HAP-1 (cell line): ENCODE data around the gene GAA.
"Not testable (repeated sequence)": the region's sequence is repeated elsewhere in the genome, so short reads cannot be mapped to it uniquely, and the experiment has no call there.

Source experiments
- DNase-seq, 2 experiments: peaks; one replicate each; pipeline ENCODE4 v3.0.0-alpha.2; 2016 to 2020; ENCODE audit warnings: low spot score in 2 of 2
- H3K27me3 ChIP-seq: fragments of 250-450 bp; sonication (Bioruptor Pico); 2 replicates; pipeline ENCODE4 v1.5.1; 2020; ENCODE audit warnings: low read depth, mild to moderate bottlenecking, moderate library complexity
- H3K36me3 ChIP-seq: fragments of 250-450 bp; sonication (Bioruptor Pico); replicated peaks from 2 replicates; pipeline ENCODE4 v1.5.1; 2020; ENCODE audit warnings: mild to moderate bottlenecking
- H3K4me1 ChIP-seq: fragments of 250-450 bp; sonication (Bioruptor Pico); 2 replicates; pipeline ENCODE4 v1.5.1; 2020; ENCODE audit warnings: mild to moderate bottlenecking
- H3K4me3 ChIP-seq: fragments of 250-450 bp; sonication (Bioruptor Pico); 2 replicates; pipeline ENCODE4 v1.5.1; 2020; ENCODE audit warnings: mild to moderate bottlenecking, moderate library complexity
- H3K9me3 ChIP-seq: fragments of 250-450 bp; sonication (Bioruptor Pico); 2 replicates; pipeline ENCODE4 v1.5.1; 2020; ENCODE audit warnings: mild to moderate bottlenecking, moderate library complexity
- in situ Hi-C: fragments of 300-500 bp; cut with MboI; formaldehyde crosslinking; loops from 3 replicates; pipeline ENCODE4 v1.14.3; 2020; ENCODE audit warnings: low sequenced_read_pairs, inconsistent platforms, mixed read lengths

GAA gene

GRCh38 chr17:80145076-80146075, 44.0 kb downstream of the GAA start:
- no peak for DNase-seq
- H3K4me3 ChIP-seq, result peak overlapping the region; percentile 91
- in situ Hi-C loops, result no loop called here
- peaks cover 17% of the 10 kb centered on the region for H3K4me1 ChIP-seq
- H3K27me3 ChIP-seq, result no peaks in the 10 kb centered on the region
- H3K36me3 ChIP-seq, result peaks cover 46% of the 10 kb centered on the region
- peaks cover 3% of the 10 kb centered on the region for H3K9me3 ChIP-seq

DNA sequence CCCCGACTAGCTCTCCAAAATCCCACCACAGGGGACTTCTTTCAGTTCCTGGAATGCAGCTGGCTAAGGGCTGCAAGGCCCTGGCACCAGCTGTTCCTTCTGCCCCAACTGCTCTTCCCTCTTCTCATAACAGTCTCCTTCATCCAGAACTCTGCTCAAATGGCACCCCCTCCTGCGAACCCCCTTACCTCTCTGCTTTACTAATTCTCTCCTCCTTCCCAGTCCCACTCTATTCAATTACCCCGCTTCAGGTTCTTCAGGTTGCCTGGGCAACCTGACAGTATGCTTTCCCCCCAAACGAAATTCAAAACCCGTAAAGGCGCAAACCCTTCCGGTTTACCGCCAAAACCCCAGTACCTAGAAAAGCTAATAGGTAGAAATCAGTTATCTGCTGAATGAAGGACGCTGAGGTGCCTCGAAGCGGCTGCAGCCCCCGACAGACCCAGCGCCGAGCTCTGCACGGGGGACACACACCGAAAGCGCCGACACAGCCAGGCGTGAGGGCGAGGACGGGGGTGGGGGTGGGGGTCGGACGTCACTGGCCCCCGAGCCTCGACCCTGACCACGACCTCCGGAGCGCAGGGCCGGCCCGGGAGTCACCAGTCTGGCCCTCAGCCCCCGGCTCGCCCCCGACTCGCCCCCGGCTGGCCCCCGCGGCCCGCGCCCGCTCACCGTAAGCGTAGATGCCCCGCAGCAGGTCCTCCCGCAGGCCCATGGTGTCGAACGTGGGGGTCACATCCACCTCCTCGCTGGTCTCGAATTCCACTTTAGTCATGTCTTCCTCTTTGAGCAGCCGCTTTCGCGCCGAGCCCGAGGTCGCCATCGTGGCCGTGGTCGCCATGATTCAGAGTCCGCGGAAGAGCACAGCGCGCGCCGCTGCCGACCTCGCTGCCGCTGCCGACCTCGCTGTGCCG, 45.0 kb downstream of the GAA start:
- DNase-seq, result peak in 1 of 2 experiments; percentile 15
- H3K4me1 ChIP-seq, result peaks cover 17% of the 10 kb centered on the region
- peaks cover 3% of the 10 kb centered on the region for H3K9me3 ChIP-seq
- H3K27me3 ChIP-seq, result no peaks in the 10 kb centered on the region
- peak overlapping the region; percentile 91 for H3K4me3 ChIP-seq
- H3K36me3 ChIP-seq, result peaks cover 37% of the 10 kb centered on the region
- in situ Hi-C loops, result no loop called here

DNA sequence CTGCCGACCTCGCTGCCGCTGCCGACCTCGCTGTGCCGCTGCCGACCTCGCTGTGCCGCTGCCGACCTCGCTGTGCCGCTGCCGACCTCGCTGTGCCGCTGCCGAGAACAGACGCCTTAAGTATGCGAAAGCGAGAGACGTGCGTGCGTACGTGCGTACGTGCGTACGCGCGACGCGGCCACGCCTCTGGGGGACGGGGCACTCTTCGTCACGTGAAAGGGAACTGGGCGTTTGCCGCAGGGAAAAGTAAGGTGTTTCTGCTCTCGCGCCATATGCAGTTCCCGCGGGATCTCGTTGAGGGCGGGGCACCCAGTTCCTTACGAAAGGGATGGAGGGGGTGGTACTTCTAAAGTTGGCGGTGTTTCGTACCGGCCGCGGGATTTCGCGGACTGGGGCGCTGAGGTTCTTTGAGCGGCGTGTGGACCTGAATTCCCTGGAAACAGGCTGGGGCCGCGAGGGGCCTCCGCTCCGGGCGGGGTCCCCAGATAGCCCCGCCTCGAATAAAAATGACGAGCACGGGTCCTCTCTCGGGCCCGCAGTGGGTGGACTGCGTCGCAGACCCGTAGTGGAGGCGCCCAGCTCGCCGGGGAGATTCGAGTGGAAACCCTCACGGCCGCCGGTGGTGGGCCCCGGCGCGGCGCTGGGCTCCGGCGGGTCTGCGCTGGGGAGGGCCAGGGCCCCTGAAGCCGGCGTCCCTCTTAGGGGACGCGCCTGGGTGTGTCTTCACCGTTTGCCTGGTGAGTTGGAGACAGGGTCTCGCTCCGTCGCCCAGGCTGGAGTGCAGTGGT, 45.8 kb downstream of the GAA start, which contains the start of gene EIF4A3:
Gene EIF4A3, minus strand, starts transcription at position 94 of the 788 bp plus-strand sequence. CDS start 167 bp downstream, outside the sequence.
- in situ Hi-C loops, result no loop called here
- peak; percentile 98 to 99 for DNase-seq
- peak within 1 kb of the TSS; percentile 91 for H3K4me3 ChIP-seq

GRCh38 chr17:80151333-80151732, 50.0 kb downstream of the GAA start:
- Histone ChIP-seq H3K9me3 (peaks cover 13% of the 10 kb centered on the region), H3K4me3 (no peak overlapping the region), H3K36me3 (no peaks in the 10 kb centered on the region; the same call in 1 of the 2 replicates), H3K27me3 (no peaks in the 10 kb centered on the region), H3K4me1 (peaks cover 20% of the 10 kb centered on the region)
- in situ Hi-C loops, result no loop called here
- no peak for DNase-seq

More for the DNA sequence above, 45.8 kb downstream of the GAA start, which contains the start of gene EIF4A3:
- H3K4me1 ChIP-seq, result peaks cover 17% of the 10 kb centered on the region
- peaks cover 3% of the 10 kb centered on the region for H3K9me3 ChIP-seq
- no peaks in the 10 kb centered on the region for H3K27me3 ChIP-seq
- H3K36me3 ChIP-seq, result peaks cover 29% of the 10 kb centered on the region

GRCh38 chr17:80152081-80152702, 50.8 kb downstream of the GAA start:
- in situ Hi-C loops, result no loop called here
- Histone ChIP-seq H3K4me1 (peaks cover 20% of the 10 kb centered on the region), H3K36me3 (no peaks in the 10 kb centered on the region), H3K4me3 (no peak overlapping the region), H3K9me3 (peaks cover 15% of the 10 kb centered on the region), H3K27me3 (no peaks in the 10 kb centered on the region)
- no peak for DNase-seq

DNA sequence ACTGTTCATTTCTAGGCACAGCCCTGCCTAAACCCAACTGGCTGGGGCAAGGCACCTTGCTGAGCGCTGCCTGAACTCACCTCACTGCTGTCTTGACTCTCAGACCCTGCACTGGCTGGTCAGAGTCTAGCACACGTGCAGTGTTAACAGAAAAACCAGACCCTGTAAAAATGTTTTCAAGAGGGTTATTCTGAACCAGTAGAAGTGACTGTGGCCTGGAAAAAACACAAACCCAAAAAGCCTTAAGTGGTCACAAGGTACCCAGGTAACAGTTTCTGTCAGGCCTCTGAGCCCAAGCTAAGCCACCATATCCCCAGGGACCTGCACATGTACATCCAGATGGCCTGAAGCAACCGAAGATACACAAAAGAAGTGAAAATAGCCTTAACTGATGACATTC, 51.6 kb downstream of the GAA start:
- peaks cover 14% of the 10 kb centered on the region for H3K9me3 ChIP-seq
- in situ Hi-C loops, result no loop called here

DNA sequence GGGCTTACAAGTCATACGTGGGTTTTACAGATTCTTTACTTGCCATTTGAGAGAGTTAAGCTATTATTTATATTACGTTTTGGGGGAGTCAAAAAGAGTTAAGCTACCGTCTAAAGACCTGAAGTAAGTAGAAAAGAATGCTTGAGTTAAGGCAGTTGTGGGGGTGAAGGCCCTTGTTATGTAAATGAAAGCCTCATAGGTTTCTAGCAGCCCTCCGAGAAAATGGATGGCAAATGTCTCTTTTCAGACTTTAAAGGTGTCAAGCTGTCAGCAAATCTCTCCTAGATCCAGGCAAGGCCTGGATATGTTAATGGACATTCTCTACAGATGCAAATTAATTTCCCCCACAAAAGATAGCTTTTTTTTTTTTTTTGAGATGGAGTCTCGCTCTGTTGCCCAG, 52.8 kb downstream of the GAA start:
- H3K36me3 ChIP-seq, result no peaks in the 10 kb centered on the region
- H3K27me3 ChIP-seq, result no peaks in the 10 kb centered on the region
- in situ Hi-C loops, result no loop called here
- peak; percentile 43 to 80 for DNase-seq
- peaks cover 12% of the 10 kb centered on the region for H3K9me3 ChIP-seq
- H3K4me3 ChIP-seq, result no peak overlapping the region
- peaks cover 16% of the 10 kb centered on the region for H3K4me1 ChIP-seq

More for the DNA sequence above, 51.6 kb downstream of the GAA start:
- peak; percentile 49 to 62 for DNase-seq
- peaks cover 20% of the 10 kb centered on the region for H3K4me1 ChIP-seq
- no peaks in the 10 kb centered on the region for H3K27me3 ChIP-seq
- no peaks in the 10 kb centered on the region for H3K36me3 ChIP-seq
- H3K4me3 ChIP-seq, result no peak overlapping the region

GRCh38 chr17:80155600-80155999, 54.2 kb downstream of the GAA start:
- in situ Hi-C loops, H3K36me3 ChIP-seq, H3K4me3 ChIP-seq, H3K27me3 ChIP-seq: not testable (repeated sequence)
- Histone ChIP-seq H3K4me1 (peaks cover 20% of the 10 kb centered on the region), H3K9me3 (peaks cover 12% of the 10 kb centered on the region)
- DNase-seq, result peak in 1 of 2 experiments; percentile 51

- Histone ChIP-seq H3K27me3 (no peaks in the 10 kb centered on the region), H3K4me3 (no peak overlapping the region), H3K9me3 (peaks cover 10% of the 10 kb centered on the region), H3K4me1 (peaks cover 13% of the 10 kb centered on the region), H3K36me3 (no peaks in the 10 kb centered on the region)
- no peak for DNase-seq
- in situ Hi-C loops, result no loop called here
These were observed 57.5 kb downstream of the GAA start for GRCh38 chr17:80158846-80159245.

DNA sequence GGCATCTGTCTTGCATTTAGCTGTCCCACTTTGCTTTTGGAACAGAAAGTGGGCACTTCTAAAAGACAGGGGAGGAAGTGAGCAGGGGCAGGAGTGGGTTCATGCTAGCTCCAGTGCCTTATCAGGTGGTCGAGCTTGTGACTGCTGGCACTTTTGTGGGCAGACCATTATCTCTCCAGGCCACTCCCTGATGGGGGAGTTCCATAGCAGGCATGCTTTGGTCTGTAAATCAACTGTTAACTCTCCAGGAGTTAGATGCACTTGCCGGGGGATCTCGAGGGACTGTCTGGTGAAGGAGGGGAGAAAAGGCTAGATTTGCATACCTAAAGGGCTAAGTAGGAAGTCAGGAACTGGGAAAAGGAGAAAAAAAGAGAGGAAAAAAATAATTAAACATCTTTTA, 59.2 kb downstream of the GAA start:
- in situ Hi-C loops, result no loop called here
- no peak for DNase-seq
- no peaks in the 10 kb centered on the region for H3K27me3 ChIP-seq

DNA sequence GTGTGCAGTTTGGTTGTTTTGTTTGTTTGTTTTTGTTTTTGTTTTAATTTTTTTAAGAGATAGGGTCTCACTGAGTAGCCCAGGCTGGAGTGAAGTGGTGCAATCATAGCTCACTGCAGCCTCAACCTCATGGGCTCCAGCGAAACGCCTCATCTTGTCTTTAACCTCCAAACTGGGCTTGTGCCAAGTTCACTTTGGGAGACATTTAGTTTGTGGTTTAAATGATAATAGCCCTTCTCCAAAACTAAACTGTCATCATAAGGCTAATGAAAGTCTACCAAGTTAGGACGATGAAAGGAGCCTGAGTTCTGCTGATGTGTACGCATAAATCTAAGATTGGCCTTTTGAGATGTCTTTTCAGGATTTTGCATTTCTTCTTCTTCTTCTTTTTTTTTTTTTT, 62.0 kb downstream of the GAA start:
- in situ Hi-C loops, result no loop called here
- Histone ChIP-seq H3K4me1 (peaks cover 9% of the 10 kb centered on the region; the same call in 1 of the 2 replicates), H3K27me3 (no peaks in the 10 kb centered on the region), H3K4me3 (no peak overlapping the region), H3K36me3 (no peaks in the 10 kb centered on the region), H3K9me3 (no peaks in the 10 kb centered on the region)
- DNase-seq, result peak in 1 of 2 experiments; percentile 19

More for the DNA sequence above, 59.2 kb downstream of the GAA start:
- no peaks in the 10 kb centered on the region for H3K36me3 ChIP-seq
- H3K4me3 ChIP-seq, result no peak overlapping the region
- peaks cover 9% of the 10 kb centered on the region for H3K9me3 ChIP-seq
- H3K4me1 ChIP-seq, result peaks cover 9% of the 10 kb centered on the region; the same call in 1 of the 2 replicates

DNA sequence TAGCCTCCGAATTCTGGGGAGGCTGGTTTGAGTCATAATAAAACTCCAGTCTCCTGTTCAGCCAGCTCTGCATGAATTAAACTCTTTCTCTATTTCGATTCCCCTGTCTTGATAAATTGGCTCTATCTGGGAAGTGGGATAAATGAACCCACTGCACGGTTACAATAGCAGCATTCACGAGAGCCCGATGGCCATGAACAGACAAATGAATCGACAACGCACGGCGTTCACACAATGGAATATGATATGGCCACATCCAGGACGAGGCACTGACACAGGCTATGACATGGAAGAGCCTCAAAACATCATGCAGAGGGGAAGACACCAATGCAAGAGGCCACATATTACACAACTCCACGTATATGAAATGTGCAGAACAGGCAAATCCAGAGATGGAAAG, 62.8 kb downstream of the GAA start:
- in situ Hi-C loops, result no loop called here
- DNase-seq, result no peak
- H3K36me3 ChIP-seq, result no peaks in the 10 kb centered on the region

More for the DNA sequence above, 62.8 kb downstream of the GAA start:
- Histone ChIP-seq H3K9me3 (no peaks in the 10 kb centered on the region), H3K4me1 (peaks cover 8% of the 10 kb centered on the region; the same call in 1 of the 2 replicates), H3K27me3 (no peaks in the 10 kb centered on the region), H3K4me3 (no peak overlapping the region)
